Activated CD4-positive, alpha-beta T cell treated with anti-CD3 and anti-CD28 coated beads, Interleukin-2, amount 50 U/mL, for 4 hours (primary cell): ENCODE results near the gene UGT1A9.

ENCODE experiments used
- DNase-seq, 2 experiments: peaks; one replicate each; pipeline ENCODE4 v3.0.0-alpha.2; 2020

Gene UGT1A9

GRCh38 chr2:233764264-233764663, 92.6 kb downstream of the UGT1A9 start:
- DNase-seq = no peak

- DNase-seq = no peak
Observed at GRCh38 chr2:233764761-233765160, 93.1 kb downstream of the UGT1A9 start.

- no peak for DNase-seq
Observed at GRCh38 chr2:233766416-233766815, 94.7 kb downstream of the UGT1A9 start.

- DNase-seq = no peak
Observed at GRCh38 chr2:233768076-233768475, 96.4 kb downstream of the UGT1A9 start.

- no peak for DNase-seq
Observed at GRCh38 chr2:233769260-233769659, 97.6 kb downstream of the UGT1A9 start.

GRCh38 chr2:233772153-233772552, 100.5 kb downstream of the UGT1A9 start:
- no peak for DNase-seq

- no peak for DNase-seq
Observed at GRCh38 chr2:233772583-233772982, 100.9 kb downstream of the UGT1A9 start.

- DNase-seq = no peak
Observed at GRCh38 chr2:233773854-233774253, 102.2 kb downstream of the UGT1A9 start.

- DNase-seq = no peak
Observed at GRCh38 chr2:233775414-233775813, 103.7 kb downstream of the UGT1A9 start.

- DNase-seq = no peak
Observed at GRCh38 chr2:233778030-233778429, 106.3 kb downstream of the UGT1A9 start, which contains the start of gene MROH2A. MROH2A (plus strand) TSS chr2:233778330; CDS start chr2:233779359, 1,029 bp downstream.

- DNase-seq = no peak
Observed at GRCh38 chr2:233779722-233780121, 108.0 kb downstream of the UGT1A9 start.

- no peak for DNase-seq
Observed at GRCh38 chr2:233780771-233781170, 109.1 kb downstream of the UGT1A9 start.

- no peak for DNase-seq
Observed at GRCh38 chr2:233789554-233789953, 117.9 kb downstream of the UGT1A9 start.

- no peak for DNase-seq
Observed at GRCh38 chr2:233791151-233791882, 119.6 kb downstream of the UGT1A9 start.

- DNase-seq = no peak
Observed at GRCh38 chr2:233791883-233792329, 120.2 kb downstream of the UGT1A9 start.

- DNase-seq = no peak
Observed at GRCh38 chr2:233792720-233793119, 121.0 kb downstream of the UGT1A9 start.

GRCh38 chr2:233793465-233794127, 121.9 kb downstream of the UGT1A9 start:
- no peak for DNase-seq

GRCh38 chr2:233794128-233794658, 122.5 kb downstream of the UGT1A9 start:
- DNase-seq = no peak

- DNase-seq = no peak
Observed at GRCh38 chr2:233795735-233796171, 124.1 kb downstream of the UGT1A9 start.

GRCh38 chr2:233796254-233796653, 124.6 kb downstream of the UGT1A9 start:
- DNase-seq = no peak

- DNase-seq = no peak
Observed at GRCh38 chr2:233798335-233799086, 126.8 kb downstream of the UGT1A9 start.

GRCh38 chr2:233799087-233799665, 127.5 kb downstream of the UGT1A9 start:
- no peak for DNase-seq

GRCh38 chr2:233799716-233800115, 128.0 kb downstream of the UGT1A9 start:
- DNase-seq = no peak
